M059J (cell line): ENCODE results near the gene CCL25. TPM values are rescaled to one million over a fixed set of nuclear protein-coding genes. Genes with fewer than 3 reads are reported as not detected.
"Not testable (repeated sequence)": the region's sequence is repeated elsewhere in the genome, so short reads cannot be mapped to it uniquely, and the experiment has no call there.

Source experiments
- DNase-seq: peaks from one replicate; pipeline ENCODE4 v3.0.0-alpha.2; 2012; ENCODE audit warnings: low read depth
- total RNA-seq: library from RNA; depleted of rRNA; stranded (reverse); fragments of >200 nt; shearing (Covaris generic); gene quantifications from 2 replicates; pipeline ENCODE4 v1.2.3, GENCODE V29; 2014; rRNA removed

CCL25 gene, protein sequence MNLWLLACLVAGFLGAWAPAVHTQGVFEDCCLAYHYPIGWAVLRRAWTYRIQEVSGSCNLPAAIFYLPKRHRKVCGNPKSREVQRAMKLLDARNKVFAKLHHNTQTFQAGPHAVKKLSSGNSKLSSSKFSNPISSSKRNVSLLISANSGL
- not detected in 2 replicates for total RNA-seq

- no peak for DNase-seq
Observed at GRCh38 chr19:8052464-8052859, at the start of gene CCL25. Gene CCL25, plus strand, starts transcription at chr19:8052760. Its CDS starts 290 bp downstream, at chr19:8053050.

GRCh38 chr19:8004001-8004400, 48.6 kb upstream of the CCL25 start:
- DNase-seq = no peak

GRCh38 chr19:8004723-8005513, 47.6 kb upstream of the CCL25 start:
- peak; percentile 37 for DNase-seq

DNA sequence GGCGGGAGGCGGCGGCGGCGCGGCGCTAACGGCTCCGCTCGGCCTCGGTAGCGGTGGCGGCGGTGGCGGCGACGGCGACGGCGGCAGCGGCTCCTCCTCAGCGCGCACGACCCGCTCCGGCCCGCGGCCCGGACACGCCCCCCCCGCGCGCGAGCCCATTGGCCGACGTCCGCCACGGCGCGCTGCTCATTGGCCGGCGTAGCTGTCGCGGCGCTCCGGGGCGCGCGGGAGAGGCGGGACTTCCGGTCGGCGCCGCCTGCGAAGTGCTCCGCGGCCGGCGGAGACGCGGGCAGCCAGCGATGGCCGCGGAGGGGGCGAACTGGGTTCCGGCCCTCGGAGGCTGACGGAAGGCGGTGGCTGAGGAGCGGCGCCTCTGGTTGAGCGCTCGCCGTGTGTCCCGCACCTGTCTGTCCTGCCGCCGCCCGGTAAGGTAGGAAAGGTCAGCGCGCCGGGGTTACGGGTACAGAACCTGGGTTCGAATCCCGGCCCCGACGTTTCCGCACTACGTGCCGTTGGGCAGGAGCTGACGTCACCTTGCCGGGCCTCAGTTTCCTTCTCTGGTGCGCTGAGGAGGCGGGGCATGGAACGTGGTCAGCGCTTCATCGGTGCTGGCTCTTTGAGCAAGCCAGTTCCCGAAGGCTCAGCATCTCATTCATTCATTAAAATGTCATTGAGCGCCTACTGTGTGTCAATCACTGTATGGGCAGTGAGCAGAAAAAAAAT, 46.9 kb upstream of the CCL25 start, which contains the start of gene ELAVL1:
ELAVL1 (minus strand) TSS at position 108 of the 723 bp plus-strand sequence. CDS start 13,826 bp downstream, outside the sequence.
- DNase-seq = peak; percentile 85

- no peak for DNase-seq
Observed at GRCh38 chr19:8017808-8018207, 34.8 kb upstream of the CCL25 start.

- DNase-seq = no peak
Observed at GRCh38 chr19:8020681-8021080, 31.9 kb upstream of the CCL25 start.

GRCh38 chr19:8021374-8021773, 31.2 kb upstream of the CCL25 start:
- DNase-seq = no peak

GRCh38 chr19:8022275-8022674, 30.3 kb upstream of the CCL25 start:
- DNase-seq = no peak

DNA sequence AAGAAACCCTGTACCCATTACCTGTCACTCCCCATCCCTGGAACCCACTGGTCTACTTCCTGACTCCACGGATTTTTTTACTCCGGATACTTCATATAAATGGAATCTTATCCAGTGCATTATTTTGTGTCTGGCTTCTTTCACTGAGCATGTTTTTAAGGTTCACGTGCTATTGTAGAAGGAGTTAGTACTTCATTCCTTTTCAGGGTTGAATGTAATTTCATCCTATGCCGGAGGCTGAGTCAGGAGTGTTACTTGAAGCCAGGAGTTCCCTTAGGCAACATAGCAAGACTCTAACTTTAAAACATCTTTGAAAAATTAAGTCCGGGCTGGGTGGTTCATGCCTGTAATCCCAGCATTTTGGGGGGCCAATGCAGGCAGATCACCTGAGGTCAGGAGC, 29.2 kb upstream of the CCL25 start:
- DNase-seq = no peak

GRCh38 chr19:8024256-8024655, 28.3 kb upstream of the CCL25 start:
- DNase-seq = not testable (repeated sequence)

DNA sequence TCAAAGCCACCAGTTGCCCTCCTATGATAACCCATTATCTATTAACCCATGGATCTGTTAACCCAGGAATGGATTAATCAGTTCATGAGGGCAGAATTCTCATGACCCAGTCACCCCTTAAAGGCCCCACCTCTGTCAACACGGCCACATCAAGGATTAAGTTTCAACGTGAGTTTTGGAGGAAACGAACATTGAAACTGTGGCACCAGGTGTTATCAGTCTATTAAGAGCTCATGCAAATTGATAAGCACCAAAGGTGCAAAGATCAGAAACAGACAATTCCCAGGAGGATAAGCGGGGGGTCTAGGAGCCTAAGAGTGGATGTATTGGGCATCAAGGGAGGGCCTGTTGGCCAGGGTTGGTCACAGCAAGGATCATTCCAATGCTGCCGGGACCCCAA, 27.2 kb upstream of the CCL25 start:
- DNase-seq = no peak

- DNase-seq = no peak
Observed at GRCh38 chr19:8028951-8029491, 23.5 kb upstream of the CCL25 start.

- DNase-seq = peak; percentile 4
Observed at GRCh38 chr19:8030960-8031359, 21.6 kb upstream of the CCL25 start.

GRCh38 chr19:8033287-8034177, 19.0 kb upstream of the CCL25 start:
- not testable (repeated sequence) for DNase-seq

- no peak for DNase-seq
Observed at GRCh38 chr19:8034178-8034525, 18.4 kb upstream of the CCL25 start.

DNA sequence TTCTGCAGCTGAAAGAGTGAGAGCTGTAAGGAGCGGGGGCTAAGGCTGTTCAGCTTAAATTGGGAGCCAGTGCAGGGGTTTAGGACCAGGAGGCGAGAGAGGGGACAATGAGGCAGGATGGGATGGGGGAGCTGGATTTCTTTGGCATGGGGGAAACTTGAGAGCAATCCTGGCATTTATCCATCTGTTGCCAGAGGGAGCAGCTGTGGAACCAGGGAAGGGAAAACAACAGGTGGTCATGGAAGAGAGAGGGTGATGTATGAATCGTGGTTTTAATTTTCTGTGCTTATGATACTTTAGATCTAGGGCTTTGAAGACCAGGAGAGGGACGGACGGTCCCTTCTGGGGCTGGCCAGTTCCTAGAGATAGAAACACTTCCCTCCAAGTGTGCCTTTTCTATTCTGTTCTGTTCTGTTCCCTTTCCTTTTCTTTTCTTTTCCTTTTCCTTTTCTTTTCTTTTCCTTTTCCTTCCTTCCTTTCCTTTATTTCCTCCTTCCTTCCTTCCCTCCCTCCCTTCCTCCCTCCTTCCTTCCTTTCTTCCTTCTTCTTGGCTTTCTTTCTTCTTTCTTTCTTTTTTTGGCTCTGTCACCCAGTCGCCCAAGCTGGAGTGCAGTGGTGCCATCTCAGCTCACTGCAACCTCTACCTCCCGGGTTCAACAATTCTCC, 16.0 kb upstream of the CCL25 start:
- no peak for DNase-seq

DNA sequence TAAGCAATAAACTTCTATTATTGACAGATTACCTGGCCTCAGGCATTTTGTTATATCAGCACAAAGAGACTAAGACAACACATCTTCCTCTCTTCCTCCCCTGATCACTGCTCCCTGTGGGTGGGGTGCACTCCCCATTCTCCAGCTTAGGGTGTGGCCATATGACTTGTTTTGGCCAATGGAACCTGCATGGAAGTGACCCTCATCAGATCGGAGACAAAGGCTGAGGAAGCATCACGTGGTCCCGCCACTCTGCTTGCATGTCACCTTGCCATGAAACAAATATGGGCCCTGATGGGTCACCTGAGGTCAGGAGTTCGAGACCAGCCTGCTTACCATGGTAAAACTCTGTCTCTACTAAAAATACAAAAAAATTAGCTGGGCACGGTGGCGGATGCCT, 13.7 kb upstream of the CCL25 start:
- no peak for DNase-seq

DNA sequence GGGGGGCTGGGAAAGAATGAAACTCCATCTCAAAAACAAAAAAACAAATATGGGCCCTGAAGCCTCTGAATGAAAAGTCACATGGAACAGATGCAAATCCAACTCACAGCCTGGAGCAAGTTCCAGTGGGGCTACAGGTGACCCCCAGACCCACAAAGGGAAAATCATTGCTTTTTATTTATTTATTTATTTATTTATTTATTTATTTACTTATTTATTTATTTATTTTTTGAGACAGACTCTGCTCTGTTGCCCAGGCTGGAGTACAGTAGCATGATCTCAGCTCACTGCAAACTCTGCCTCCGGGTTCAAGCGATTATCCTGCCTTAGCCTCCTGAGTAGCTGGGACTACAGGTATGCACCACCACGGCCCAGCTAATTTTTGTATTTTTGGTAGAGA, 13.3 kb upstream of the CCL25 start:
- DNase-seq = no peak

DNA sequence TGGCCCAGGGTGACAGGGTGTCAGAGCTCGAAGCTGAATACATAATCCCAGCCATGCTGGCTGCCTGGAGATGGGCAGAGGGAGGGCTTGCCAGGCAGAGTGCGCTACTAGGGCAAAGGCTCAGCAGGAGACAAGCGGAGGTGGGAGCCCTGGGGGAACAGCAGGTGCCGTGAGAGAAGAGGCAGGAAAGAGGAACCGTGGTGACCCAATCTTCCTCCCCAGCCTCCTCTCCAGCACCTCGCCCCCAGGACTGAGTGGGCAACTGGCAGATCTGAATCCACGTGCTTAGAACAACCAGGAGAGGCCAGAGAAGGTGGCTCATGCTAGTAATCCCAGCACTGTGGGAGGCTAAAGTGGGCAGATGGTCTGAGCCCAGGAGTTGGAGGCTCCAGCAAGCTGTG, 11.0 kb upstream of the CCL25 start:
- DNase-seq = peak; percentile 12

DNA sequence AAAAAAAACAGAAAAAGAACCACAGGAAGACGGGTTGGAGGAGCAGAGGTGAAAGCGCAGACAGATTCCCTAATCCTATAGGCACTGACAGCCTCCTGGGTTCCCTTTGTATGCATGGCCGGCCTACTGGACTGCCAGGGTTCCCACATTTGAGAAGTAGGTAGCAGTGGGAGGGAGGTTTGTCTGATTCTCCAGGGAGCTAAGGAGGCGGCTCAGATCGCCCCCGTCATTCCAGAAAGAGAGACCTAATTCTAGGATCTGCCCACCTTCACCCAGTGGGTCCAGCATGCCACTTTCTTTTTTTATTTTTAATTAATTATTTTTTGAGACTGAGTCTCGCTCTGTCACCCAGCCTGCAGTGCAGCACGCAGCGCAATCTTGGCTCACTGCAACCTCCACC, 9.7 kb upstream of the CCL25 start:
- no peak for DNase-seq

- DNase-seq = no peak
Observed at GRCh38 chr19:8044018-8044417, 8.5 kb upstream of the CCL25 start.
